Myometrial cell (primary cell): ENCODE measurements around the gene B4GALNT2. TPM values are rescaled to one million over a fixed set of nuclear protein-coding genes. Genes with fewer than 3 reads are reported as not detected.

Experiments
- total RNA-seq: library from RNA; depleted of rRNA; stranded (reverse); fragments of >200 nt; gene quantifications from 2 replicates; pipeline ENCODE4 v1.2.3, GENCODE V29; 2015

Gene B4GALNT2, protein sequence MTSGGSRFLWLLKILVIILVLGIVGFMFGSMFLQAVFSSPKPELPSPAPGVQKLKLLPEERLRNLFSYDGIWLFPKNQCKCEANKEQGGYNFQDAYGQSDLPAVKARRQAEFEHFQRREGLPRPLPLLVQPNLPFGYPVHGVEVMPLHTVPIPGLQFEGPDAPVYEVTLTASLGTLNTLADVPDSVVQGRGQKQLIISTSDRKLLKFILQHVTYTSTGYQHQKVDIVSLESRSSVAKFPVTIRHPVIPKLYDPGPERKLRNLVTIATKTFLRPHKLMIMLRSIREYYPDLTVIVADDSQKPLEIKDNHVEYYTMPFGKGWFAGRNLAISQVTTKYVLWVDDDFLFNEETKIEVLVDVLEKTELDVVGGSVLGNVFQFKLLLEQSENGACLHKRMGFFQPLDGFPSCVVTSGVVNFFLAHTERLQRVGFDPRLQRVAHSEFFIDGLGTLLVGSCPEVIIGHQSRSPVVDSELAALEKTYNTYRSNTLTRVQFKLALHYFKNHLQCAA
- total RNA-seq, result not detected in 2 replicates

GRCh38 chr17:49132699-49133364 is at the start of gene B4GALNT2:
TSS of gene B4GALNT2 (plus strand) at chr17:49132769. CDS start at chr17:49132793, 24 bp downstream.

GRCh38 chr17:49210158-49211029 is 77.8 kb downstream of the B4GALNT2 start, which contains the start of the genes ABI3 and GNGT2:
TSS of gene ABI3 (plus strand) at chr17:49210707. CDS start at chr17:49210725, 18 bp downstream.
TSS of gene GNGT2 (minus strand) at chr17:49210574. CDS start at chr17:49207422, 3,152 bp downstream.

Other genes with a start within 250 kb of the B4GALNT2 start
- gene ATP5MC1, start 240.0 kb upstream of the B4GALNT2 start, total RNA-seq, result 205 and 249 TPM in 2 replicates
- gene UBE2Z, start 224.4 kb upstream of the B4GALNT2 start, total RNA-seq, result 93.2 and 99.2 TPM in 2 replicates
- gene SNF8, start 187.9 kb upstream of the B4GALNT2 start, total RNA-seq, result 127 and 169 TPM in 2 replicates
- not detected in 2 replicates for gene GIP, start 164.2 kb upstream of the B4GALNT2 start, total RNA-seq
- gene IGF2BP1, start 135.4 kb upstream of the B4GALNT2 start, total RNA-seq, result 0.86 and 1.9 TPM in 2 replicates
- gene GNGT2, start 77.8 kb downstream of the B4GALNT2 start, total RNA-seq, result not detected in 2 replicates
- gene ABI3, start 77.9 kb downstream of the B4GALNT2 start, total RNA-seq, result not detected in 2 replicates
- not detected in 2 replicates for gene PHOSPHO1, start 98.0 kb downstream of the B4GALNT2 start, total RNA-seq
- gene ZNF652, start 229.5 kb downstream of the B4GALNT2 start, total RNA-seq, result 3.5 and 4.4 TPM in 2 replicates